AG09309 (cell line): ENCODE data around the gene RPL19.

Experiments used
- DNase-seq: peaks from one replicate; pipeline ENCODE4 v3.0.0-alpha.2; 2010; ENCODE audit warnings: low read depth
- H3K4me3 ChIP-seq: 2 replicates; pipeline ENCODE4 v1.5.1; 2011; ENCODE audit warnings: mild to moderate bottlenecking, low read depth, low read length, moderate library complexity; ENCODE audit not compliant: control insufficient read depth
- CTCF ChIP-seq: IDR thresholded peaks from 2 replicates; pipeline ENCODE4 v1.5.1; 2011; ENCODE audit warnings: mild to moderate bottlenecking, low read depth, low read length, inconsistent platforms; ENCODE audit not compliant: insufficient read depth, control insufficient read depth; ENCODE audit errors: missing control alignments

Gene RPL19

DNA sequence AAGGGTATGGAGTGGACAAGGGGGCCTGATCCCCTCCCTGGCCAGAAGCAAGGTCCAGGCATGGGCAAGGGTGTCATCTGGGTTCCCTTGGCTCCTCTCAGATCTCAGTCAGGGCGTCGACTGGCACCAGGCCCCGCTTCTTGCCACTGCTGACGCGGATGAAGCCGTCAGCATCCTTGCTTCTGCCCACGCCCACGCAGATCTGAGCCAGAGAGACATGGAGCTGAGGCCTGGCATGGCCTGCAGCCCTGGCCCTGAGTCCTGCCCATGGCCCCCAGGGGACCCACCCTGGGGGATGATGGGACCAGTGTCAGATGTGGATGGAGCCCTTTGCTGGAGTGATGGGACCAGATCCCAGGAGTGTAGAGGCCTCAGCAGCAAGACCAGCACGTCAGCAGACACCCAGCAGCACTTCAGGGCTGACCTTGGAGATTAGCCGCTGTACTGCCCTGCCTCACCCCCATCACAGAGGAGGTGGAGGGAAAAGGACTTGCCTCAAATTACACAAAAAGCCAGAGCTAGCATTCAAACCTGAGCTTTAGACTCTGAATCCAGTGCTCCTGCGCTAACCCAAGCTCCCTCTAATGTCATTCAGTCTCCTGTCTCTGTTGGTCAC lies 12.2 kb downstream of the RPL19 start:
- TF ChIP-seq CTCF: no peak
- no peak for DNase-seq
- H3K4me3 ChIP-seq: no peak overlapping the region

DNA sequence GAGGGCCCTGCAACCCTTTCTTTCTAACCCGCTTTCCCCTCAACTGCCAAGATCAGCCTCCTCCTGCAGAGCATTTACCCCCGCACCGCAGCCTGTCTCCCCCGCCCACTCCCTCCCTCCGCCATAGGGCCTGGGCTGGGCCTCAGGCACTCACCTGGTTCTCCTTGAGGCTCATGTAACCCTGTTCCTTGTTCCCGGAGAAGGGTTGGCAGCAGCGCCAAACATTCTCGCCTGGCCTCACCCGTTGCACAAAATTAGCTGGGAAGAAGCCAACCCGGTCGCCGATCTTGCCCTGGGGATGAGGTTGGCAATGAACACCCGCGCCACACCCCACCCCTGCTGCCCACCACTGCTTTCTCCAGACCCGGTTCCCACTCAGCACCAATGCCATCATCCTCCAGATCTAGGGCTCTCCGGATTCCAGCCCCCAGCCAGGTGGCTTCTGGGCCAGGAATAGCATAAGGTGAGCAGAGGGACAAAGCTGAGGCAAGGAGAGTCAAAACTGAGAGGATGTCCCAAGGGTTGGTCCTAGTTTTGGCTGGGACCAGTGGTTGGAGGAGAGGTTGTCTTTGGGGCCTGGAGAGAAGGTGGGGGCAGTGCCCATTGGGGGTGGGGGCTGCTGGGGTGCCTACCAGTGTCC lies 12.9 kb downstream of the RPL19 start:
- no peak overlapping the region for H3K4me3 ChIP-seq
- no peak for TF ChIP-seq CTCF
- no peak for DNase-seq

DNA sequence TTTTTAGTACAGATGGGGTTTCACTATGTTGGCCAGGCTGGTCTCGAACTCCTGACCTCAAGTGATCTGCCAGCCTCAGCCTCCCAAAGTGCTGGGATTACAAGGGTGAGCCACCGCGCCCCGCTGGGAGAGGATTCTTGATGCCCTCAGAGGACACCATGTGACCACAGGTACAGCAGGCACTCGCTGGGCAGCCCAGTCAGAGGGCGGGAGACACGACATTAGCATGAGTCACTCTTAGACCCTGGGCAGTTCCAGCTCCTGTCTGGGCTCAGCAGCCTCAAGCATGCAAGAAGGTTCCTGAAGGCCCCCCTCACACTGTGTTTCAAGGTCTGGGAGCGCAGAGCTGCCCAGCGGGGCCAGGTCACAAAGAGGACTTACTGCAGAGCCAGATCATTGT lies 13.8 kb downstream of the RPL19 start:
- DNase-seq: no peak
- no peak for TF ChIP-seq CTCF
- H3K4me3 ChIP-seq: no peak overlapping the region

GRCh38 chr17:39217734-39218369 lies 17.8 kb downstream of the RPL19 start:
- no peak for DNase-seq
- TF ChIP-seq CTCF: no peak
- H3K4me3 ChIP-seq: no peak overlapping the region

DNA sequence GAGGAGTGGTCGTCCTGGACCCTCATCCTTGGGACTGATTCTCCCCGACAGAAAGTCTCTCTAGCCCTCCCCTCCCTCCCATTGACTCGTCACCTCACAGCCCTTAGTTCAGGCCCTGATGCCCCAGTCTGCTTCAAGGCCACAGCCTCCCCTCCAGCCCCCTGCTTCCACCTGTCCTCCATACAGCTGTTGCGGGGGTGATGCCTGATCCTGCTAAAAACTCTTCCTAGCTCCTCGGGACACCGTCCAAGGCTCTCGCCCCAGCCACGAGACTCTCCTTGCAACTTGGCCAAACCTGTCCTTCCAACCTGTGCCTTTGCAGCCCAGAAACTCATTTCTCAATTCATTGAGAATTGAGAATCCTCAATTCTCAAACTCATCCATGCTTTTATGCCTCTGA lies 18.8 kb downstream of the RPL19 start:
- DNase-seq: no peak
- TF ChIP-seq CTCF: no peak
- no peak overlapping the region for H3K4me3 ChIP-seq

- TF ChIP-seq CTCF: no peak
- no peak overlapping the region for H3K4me3 ChIP-seq
- DNase-seq: no peak
These were observed 19.6 kb downstream of the RPL19 start for GRCh38 chr17:39219647-39220154.
